ENCODE measurements around the gene ZSCAN20. TPM values are rescaled to one million over a fixed set of nuclear protein-coding genes. Genes with fewer than 3 reads are reported as not detected.

ZSCAN20 gene
- total and polyA plus RNA-seq, 2 experiments from 2014 or later, result 0.91 to 4.9 TPM

GRCh38 chr1:33516428-33516827, 44.0 kb downstream of the ZSCAN20 start (continued):
- no peak for TF ChIP-seq CTCF (conservative IDR thresholded peaks at IDR 0.05; ENCODE audit: low read depth in 2 of 2)
- TF ChIP-seq POLR2AphosphoS5 (IDR thresholded peaks at IDR 0.05; ENCODE audit: low read depth), result no peak
- TF ChIP-seq ZNF114 (CRISPR knock-in tag; IDR thresholded peaks at IDR 0.05), result no peak

GRCh38 chr1:33516891-33517567, 44.6 kb downstream of the ZSCAN20 start:
- H3K4me3 Mint-ChIP-seq, result no peak overlapping the region
- Histone ChIP-seq H2AFZ (no peak overlapping the region), H4K20me1 (replicated peaks; ENCODE audit: insufficient read depth) (no peaks in the 10 kb centered on the region), H3K4me1 (ENCODE audit: insufficient read depth) (no peaks in the 10 kb centered on the region), H3K9me2 (ENCODE audit: insufficient read depth) (no peaks in the 10 kb centered on the region), H3F3A (replicated peaks; ENCODE audit: low read depth) (no peaks in the 10 kb centered on the region), H3K79me2 (replicated peaks; ENCODE audit: insufficient read depth) (no peaks in the 10 kb centered on the region), H3K27me3 (ENCODE audit: insufficient read depth) (no peaks in the 10 kb centered on the region), H3K27ac (ENCODE audit: low read depth) (no peak overlapping the region), H3K4me3 (no peak overlapping the region), H3K4me2 (no peak overlapping the region), H3K36me3 (ENCODE audit: insufficient read depth) (no peaks in the 10 kb centered on the region; the same call in 1 of the 2 replicates)
- no peaks in the 10 kb centered on the region for H3K36me3 Mint-ChIP-seq (ENCODE audit: low read depth)
- peak overlapping the region; percentile 70; the same call in 1 of the 2 replicates for H3K27ac Mint-ChIP-seq
- peaks cover 11% of the 10 kb centered on the region for H3K27me3 Mint-ChIP-seq (ENCODE audit: insufficient read depth, low read depth, poor library complexity)
- ATAC-seq (no peak), DNase-seq (ENCODE audit: low spot score) (no peak)
- H3K9me3 Mint-ChIP-seq, result no peaks in the 10 kb centered on the region; the same call in 1 of the 3 replicates
- H3K4me1 Mint-ChIP-seq, result peaks cover 21% of the 10 kb centered on the region
- TF ChIP-seq ETS1 (IDR thresholded peaks at IDR 0.05) (no peak), NANOG (IDR thresholded peaks at IDR 0.05; ENCODE audit: borderline replicate concordance) (no peak), ZNF462 (CRISPR knock-in tag; IDR thresholded peaks at IDR 0.05) (no peak), ZNF114 (CRISPR knock-in tag; IDR thresholded peaks at IDR 0.05) (no peak), ZNF331 (CRISPR knock-in tag; IDR thresholded peaks at IDR 0.05; ENCODE audit: low read depth) (no peak), POLR2AphosphoS5 (IDR thresholded peaks at IDR 0.05; ENCODE audit: low read depth) (no peak), EZH2 (IDR thresholded peaks at IDR 0.05; ENCODE audit: low read depth, unreplicated experiment) (no peak), CTCF (conservative IDR thresholded peaks at IDR 0.05; ENCODE audit: low read depth in 2 of 2) (no peak), STAT1 (IDR thresholded peaks at IDR 0.05; ENCODE audit: unreplicated experiment) (no peak), JUNB (IDR thresholded peaks at IDR 0.05; ENCODE audit: unreplicated experiment) (no peak)

Measured in GM23338 (cell line).